ENCODE data around the gene ZMYND15. TPM values are rescaled to one million over a fixed set of nuclear protein-coding genes. Genes with fewer than 3 reads are reported as not detected.
A peak's percentile ranks its signal among the peaks of the same experiment; 100 is the strongest.

The ZMYND15 gene
- total and polyA plus RNA-seq, 2 of the 13 experiments (the other 11 are each of a cell fraction or from before 2014, with no cell fraction given) = 0.24 to 2.7 TPM

DNA sequence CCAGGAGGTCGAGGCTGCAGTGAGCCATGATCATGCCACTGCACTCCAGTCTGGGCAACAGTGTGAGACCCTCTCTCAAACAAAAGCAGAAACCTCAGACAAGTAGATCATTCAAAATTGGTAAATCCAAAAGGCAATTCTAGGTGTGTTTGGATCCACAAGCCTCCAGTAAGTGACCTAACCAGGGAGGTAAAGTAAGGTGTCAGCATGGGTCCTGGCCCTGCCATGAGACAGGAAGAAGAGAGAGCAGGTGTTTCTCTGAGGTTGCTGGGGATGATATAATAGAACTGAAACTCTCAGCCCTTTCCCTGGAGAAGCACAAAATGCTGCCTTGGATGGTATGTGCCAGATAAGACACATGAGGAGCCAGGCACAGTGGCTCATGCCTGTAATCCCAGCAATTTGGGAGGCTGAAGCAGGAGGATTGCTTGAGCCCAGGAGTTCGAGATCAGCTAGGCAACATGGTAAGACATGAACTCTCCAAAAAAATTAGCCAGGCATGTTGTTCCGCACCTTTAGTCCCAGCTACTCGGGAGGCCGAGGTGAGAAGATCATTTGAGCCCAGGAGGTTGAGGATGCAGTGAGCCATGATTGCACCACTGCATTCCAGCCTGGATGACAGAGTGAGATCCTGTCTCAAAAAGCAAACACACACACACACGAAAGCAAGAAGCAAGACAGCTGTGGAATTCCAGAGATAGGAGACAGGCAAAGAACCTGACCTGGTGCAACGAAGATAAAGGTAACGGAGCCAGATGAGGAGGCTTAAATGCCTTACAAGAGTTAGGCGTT lies 38.5 kb downstream of the ZMYND15 start (continued):
- no peak for TF ChIP-seq GPN1 (CRISPR knock-in tag; IDR thresholded peaks at IDR 0.05; ENCODE audit: borderline replicate concordance)
- TF ChIP-seq PHB2 (IDR thresholded peaks at IDR 0.05; ENCODE audit: partially characterized antibody) = no peak
- TF ChIP-seq SALL1 (CRISPR knock-in tag; IDR thresholded peaks at IDR 0.05) = peak; percentile 93
- no peak for TF ChIP-seq NFYB (CRISPR knock-in tag; IDR thresholded peaks at IDR 0.05)
- TF ChIP-seq HMG20B (CRISPR knock-in tag; conservative IDR thresholded peaks at IDR 0.05) = 0 out of 2 replicates have a peak, but pooled peaks have one; percentile 67
- no peak for TF ChIP-seq ZMAT3 (CRISPR knock-in tag; conservative IDR thresholded peaks at IDR 0.05)
- 0 out of 2 replicates have a peak, but pooled peaks have one; percentile 46 for TF ChIP-seq FOXC1 (CRISPR knock-in tag; IDR thresholded peaks at IDR 0.05; ENCODE audit: borderline replicate concordance)
- TF ChIP-seq CAMTA2 (CRISPR knock-in tag; IDR thresholded peaks at IDR 0.05; ENCODE audit: borderline replicate concordance) = no peak
- TF ChIP-seq, protein P1, sequence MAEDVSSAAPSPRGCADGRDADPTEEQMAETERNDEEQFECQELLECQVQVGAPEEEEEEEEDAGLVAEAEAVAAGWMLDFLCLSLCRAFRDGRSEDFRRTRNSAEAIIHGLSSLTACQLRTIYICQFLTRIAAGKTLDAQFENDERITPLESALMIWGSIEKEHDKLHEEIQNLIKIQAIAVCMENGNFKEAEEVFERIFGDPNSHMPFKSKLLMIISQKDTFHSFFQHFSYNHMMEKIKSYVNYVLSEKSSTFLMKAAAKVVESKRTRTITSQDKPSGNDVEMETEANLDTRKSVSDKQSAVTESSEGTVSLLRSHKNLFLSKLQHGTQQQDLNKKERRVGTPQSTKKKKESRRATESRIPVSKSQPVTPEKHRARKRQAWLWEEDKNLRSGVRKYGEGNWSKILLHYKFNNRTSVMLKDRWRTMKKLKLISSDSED (CRISPR knock-in tag; IDR thresholded peaks at IDR 0.05) = no peak
- TF ChIP-seq, protein P2, sequence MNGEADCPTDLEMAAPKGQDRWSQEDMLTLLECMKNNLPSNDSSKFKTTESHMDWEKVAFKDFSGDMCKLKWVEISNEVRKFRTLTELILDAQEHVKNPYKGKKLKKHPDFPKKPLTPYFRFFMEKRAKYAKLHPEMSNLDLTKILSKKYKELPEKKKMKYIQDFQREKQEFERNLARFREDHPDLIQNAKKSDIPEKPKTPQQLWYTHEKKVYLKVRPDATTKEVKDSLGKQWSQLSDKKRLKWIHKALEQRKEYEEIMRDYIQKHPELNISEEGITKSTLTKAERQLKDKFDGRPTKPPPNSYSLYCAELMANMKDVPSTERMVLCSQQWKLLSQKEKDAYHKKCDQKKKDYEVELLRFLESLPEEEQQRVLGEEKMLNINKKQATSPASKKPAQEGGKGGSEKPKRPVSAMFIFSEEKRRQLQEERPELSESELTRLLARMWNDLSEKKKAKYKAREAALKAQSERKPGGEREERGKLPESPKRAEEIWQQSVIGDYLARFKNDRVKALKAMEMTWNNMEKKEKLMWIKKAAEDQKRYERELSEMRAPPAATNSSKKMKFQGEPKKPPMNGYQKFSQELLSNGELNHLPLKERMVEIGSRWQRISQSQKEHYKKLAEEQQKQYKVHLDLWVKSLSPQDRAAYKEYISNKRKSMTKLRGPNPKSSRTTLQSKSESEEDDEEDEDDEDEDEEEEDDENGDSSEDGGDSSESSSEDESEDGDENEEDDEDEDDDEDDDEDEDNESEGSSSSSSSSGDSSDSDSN (CRISPR knock-in tag; IDR thresholded peaks at IDR 0.05) = no peak; the same call in 1 of the 2 replicates
- TF ChIP-seq CBFB (CRISPR knock-in tag; IDR thresholded peaks at IDR 0.05) = peak; percentile 83; the same call in 1 of the 2 replicates
- TF ChIP-seq HDAC6 (IDR thresholded peaks at IDR 0.05; ENCODE audit: low read depth, low read length) = no peak
- no peak for TF ChIP-seq ISX (CRISPR knock-in tag; conservative IDR thresholded peaks at IDR 0.05)
- TF ChIP-seq ZNF232 (CRISPR knock-in tag; IDR thresholded peaks at IDR 0.05; ENCODE audit: borderline replicate concordance) = peak; percentile 73; the same call in 1 of the 2 replicates
- no peak for TF ChIP-seq SP140L (CRISPR knock-in tag; IDR thresholded peaks at IDR 0.05; ENCODE audit: borderline replicate concordance)
- no peak for TF ChIP-seq ZNF180 (CRISPR knock-in tag; IDR thresholded peaks at IDR 0.05; ENCODE audit: borderline replicate concordance, low read depth)
- TF ChIP-seq TP53 (CRISPR knock-in tag; conservative IDR thresholded peaks at IDR 0.05) = no peak
- no peak for TF ChIP-seq NONO (IDR thresholded peaks at IDR 0.05)
- peak; percentile 84 for TF ChIP-seq NONO (CRISPR knock-in tag; conservative IDR thresholded peaks at IDR 0.05)
- no peak; a peak in 1 of 4 replicates for TF ChIP-seq POLR2A (IDR thresholded peaks at IDR 0.05; ENCODE audit: insufficient read depth in 1 of 2, low read depth in 2 of 2, low read length in 2 of 2)
- TF ChIP-seq ZNF724P (CRISPR knock-in tag; IDR thresholded peaks at IDR 0.05; ENCODE audit: borderline replicate concordance) = no peak
- TF ChIP-seq ZNF263 (CRISPR knock-in tag; IDR thresholded peaks at IDR 0.05) = peak; percentile 58; the same call in 1 of the 2 replicates
